Stomach smooth muscle (tissue), 2 donors: Measurements from ENCODE around the gene NPIPB6.

Experiments
- H3K27ac ChIP-seq: one replicate; pipeline ENCODE4 v1.7.0; 2013; ENCODE audit warnings: mild to moderate bottlenecking, low read length, inconsistent platforms
- H3K27me3 ChIP-seq, 2 donors: one replicate each; pipeline ENCODE4 v1.7.0; 2013; ENCODE audit warnings: low read length in 2 of 2; ENCODE audit not compliant: insufficient read depth in 2 of 2, control insufficient read depth in 1 of 2
- H3K36me3 ChIP-seq, 2 donors: one replicate each; pipeline ENCODE4 v1.7.0; 2013; ENCODE audit warnings: low read length in 2 of 2; ENCODE audit not compliant: control insufficient read depth in 2 of 2, insufficient read depth in 2 of 2
- H3K4me1 ChIP-seq: one replicate; pipeline ENCODE4 v1.7.0; 2013; ENCODE audit warnings: low read length; ENCODE audit not compliant: control insufficient read depth, insufficient read depth
- H3K4me3 ChIP-seq, 2 donors: one replicate each; pipeline ENCODE4 v1.7.0; 2013; ENCODE audit warnings: low read length in 2 of 2
- H3K9ac ChIP-seq, 2 donors: one replicate each; pipeline ENCODE4 v1.7.0; 2013; ENCODE audit warnings: low read length in 2 of 2, mild to moderate bottlenecking in 1 of 2
- H3K9me3 ChIP-seq, 2 donors: one replicate each; pipeline ENCODE4 v1.7.0; 2013; ENCODE audit warnings: low read length in 2 of 2; ENCODE audit not compliant: control insufficient read depth in 2 of 2
- donor health status: healthy.
- donor health status: Pancreatic carcinoma.

Gene NPIPB6

GRCh38 chr16:28321700-28322411, 41.5 kb downstream of the NPIPB6 start:
- Histone ChIP-seq H3K4me1 (no peaks in the 10 kb centered on the region), H3K36me3 (no peaks in the 10 kb centered on the region), H3K4me3 (no peak overlapping the region), H3K9me3 (no peaks in the 10 kb centered on the region), H3K27me3 (no peaks in the 10 kb centered on the region), H3K27ac (no peak overlapping the region), H3K9ac (no peak overlapping the region)

- Histone ChIP-seq H3K27me3 (no peaks in the 10 kb centered on the region), H3K4me3 (no peak overlapping the region), H3K9me3 (no peaks in the 10 kb centered on the region), H3K4me1 (no peaks in the 10 kb centered on the region), H3K9ac (no peak overlapping the region), H3K27ac (no peak overlapping the region), H3K36me3 (no peaks in the 10 kb centered on the region)
These were observed 42.6 kb downstream of the NPIPB6 start for GRCh38 chr16:28320741-28321140.

- Histone ChIP-seq H3K9ac (no peak overlapping the region), H3K4me3 (no peak overlapping the region), H3K27ac (no peak overlapping the region), H3K9me3 (no peaks in the 10 kb centered on the region), H3K4me1 (no peaks in the 10 kb centered on the region), H3K27me3 (no peaks in the 10 kb centered on the region), H3K36me3 (no peaks in the 10 kb centered on the region)
These were observed 43.2 kb downstream of the NPIPB6 start for GRCh38 chr16:28320023-28320561.

- Histone ChIP-seq H3K4me3 (no peak overlapping the region), H3K9me3 (no peaks in the 10 kb centered on the region), H3K4me1 (no peaks in the 10 kb centered on the region), H3K27ac (no peak overlapping the region), H3K36me3 (no peaks in the 10 kb centered on the region), H3K9ac (no peak overlapping the region), H3K27me3 (no peaks in the 10 kb centered on the region)
These were observed 43.8 kb downstream of the NPIPB6 start for GRCh38 chr16:28319476-28320022.

GRCh38 chr16:28318042-28318744, 45.1 kb downstream of the NPIPB6 start:
- no peak overlapping the region for H3K9ac ChIP-seq
- no peak overlapping the region for H3K27ac ChIP-seq
- no peaks in the 10 kb centered on the region for H3K4me1 ChIP-seq
- no peaks in the 10 kb centered on the region for H3K9me3 ChIP-seq
- no peaks in the 10 kb centered on the region for H3K36me3 ChIP-seq
- no peak overlapping the region for H3K4me3 ChIP-seq
- no peaks in the 10 kb centered on the region for H3K27me3 ChIP-seq

GRCh38 chr16:28317040-28317880, 46.0 kb downstream of the NPIPB6 start:
- Histone ChIP-seq H3K9me3 (no peaks in the 10 kb centered on the region), H3K27me3 (no peaks in the 10 kb centered on the region), H3K4me1 (no peaks in the 10 kb centered on the region), H3K36me3 (no peaks in the 10 kb centered on the region), H3K27ac (no peak overlapping the region), H3K9ac (no peak overlapping the region), H3K4me3 (no peak overlapping the region)

- no peak overlapping the region for H3K9ac ChIP-seq
These were observed 47.3 kb downstream of the NPIPB6 start for GRCh38 chr16:28316054-28316453.

GRCh38 chr16:28313587-28313986, 49.7 kb downstream of the NPIPB6 start:
- H3K9ac ChIP-seq = no peak overlapping the region
- H3K4me3 ChIP-seq = no peak overlapping the region
- H3K36me3 ChIP-seq = no peaks in the 10 kb centered on the region
- no peaks in the 10 kb centered on the region for H3K9me3 ChIP-seq
- H3K27me3 ChIP-seq = no peaks in the 10 kb centered on the region
- no peaks in the 10 kb centered on the region for H3K4me1 ChIP-seq
- no peak overlapping the region for H3K27ac ChIP-seq

More at GRCh38 chr16:28316054-28316453, 47.3 kb downstream of the NPIPB6 start:
- no peaks in the 10 kb centered on the region for H3K9me3 ChIP-seq
- no peaks in the 10 kb centered on the region for H3K4me1 ChIP-seq
- H3K36me3 ChIP-seq = no peaks in the 10 kb centered on the region
- no peak overlapping the region for H3K4me3 ChIP-seq
- no peak overlapping the region for H3K27ac ChIP-seq
- H3K27me3 ChIP-seq = no peaks in the 10 kb centered on the region

GRCh38 chr16:28312327-28312726, 51.0 kb downstream of the NPIPB6 start:
- Histone ChIP-seq H3K27ac (no peak overlapping the region), H3K9me3 (no peaks in the 10 kb centered on the region), H3K4me1 (no peaks in the 10 kb centered on the region), H3K27me3 (no peaks in the 10 kb centered on the region), H3K9ac (no peak overlapping the region), H3K36me3 (no peaks in the 10 kb centered on the region), H3K4me3 (no peak overlapping the region)

- Histone ChIP-seq H3K4me1 (no peaks in the 10 kb centered on the region), H3K9ac (no peak overlapping the region), H3K27ac (no peak overlapping the region), H3K9me3 (no peaks in the 10 kb centered on the region), H3K27me3 (no peaks in the 10 kb centered on the region), H3K36me3 (no peaks in the 10 kb centered on the region), H3K4me3 (no peak overlapping the region)
These were observed 51.4 kb downstream of the NPIPB6 start for GRCh38 chr16:28311913-28312312.
